NCI-H1436 (cell line): ENCODE measurements around the gene RANBP3.
A peak's percentile ranks its signal among the peaks of the same experiment; 100 is the strongest.
"Not testable (repeated sequence)": the region's sequence is repeated elsewhere in the genome, so short reads cannot be mapped to it uniquely, and the experiment has no call there.

Source experiments
- DNase-seq: peaks from one replicate; lab custom pipeline; 2025; lab: John Stamatoyannopoulos, UW

The RANBP3 gene

GRCh38 chr19:5987077-5987818 lies 9.3 kb upstream of the RANBP3 start:
- peak; percentile 76 for DNase-seq

- DNase-seq, result not testable (repeated sequence)
Measured at GRCh38 chr19:5985837-5986236, 7.9 kb upstream of the RANBP3 start.

DNA sequence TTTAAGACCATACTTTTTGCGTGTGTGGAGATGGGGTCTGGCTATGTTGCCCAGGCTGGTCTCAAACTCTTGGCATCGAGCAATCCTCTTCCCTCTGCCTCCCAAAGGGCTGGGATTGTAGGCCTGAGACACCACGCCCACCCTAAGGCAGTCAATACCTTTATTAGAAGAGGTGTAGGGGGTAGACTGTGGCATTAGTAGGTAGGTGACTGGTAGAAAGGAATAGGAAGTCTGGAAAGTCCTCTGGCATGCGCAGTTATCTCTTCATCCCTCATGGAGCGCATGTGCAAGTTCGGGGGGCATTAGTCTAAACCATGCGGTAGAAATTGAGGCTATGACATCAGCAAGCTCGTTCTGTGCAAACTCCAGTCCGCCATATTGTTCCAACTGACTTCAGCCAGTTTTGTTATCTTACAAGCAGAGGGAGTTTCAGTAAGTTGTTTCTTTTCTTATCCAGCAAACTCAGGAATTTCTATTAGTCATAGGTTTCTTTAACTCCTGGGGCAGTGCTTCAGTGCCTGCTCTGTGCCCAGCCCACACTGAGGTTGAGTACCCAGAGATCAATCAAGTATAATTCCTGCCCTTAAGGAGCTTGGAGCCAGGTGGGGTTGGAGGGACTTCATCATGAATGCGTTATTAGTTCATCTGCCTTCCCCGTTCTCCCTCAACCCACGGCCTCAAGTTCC lies 7.3 kb upstream of the RANBP3 start:
- no peak for DNase-seq

GRCh38 chr19:5984600-5984999 lies 6.7 kb upstream of the RANBP3 start:
- no peak for DNase-seq

DNA sequence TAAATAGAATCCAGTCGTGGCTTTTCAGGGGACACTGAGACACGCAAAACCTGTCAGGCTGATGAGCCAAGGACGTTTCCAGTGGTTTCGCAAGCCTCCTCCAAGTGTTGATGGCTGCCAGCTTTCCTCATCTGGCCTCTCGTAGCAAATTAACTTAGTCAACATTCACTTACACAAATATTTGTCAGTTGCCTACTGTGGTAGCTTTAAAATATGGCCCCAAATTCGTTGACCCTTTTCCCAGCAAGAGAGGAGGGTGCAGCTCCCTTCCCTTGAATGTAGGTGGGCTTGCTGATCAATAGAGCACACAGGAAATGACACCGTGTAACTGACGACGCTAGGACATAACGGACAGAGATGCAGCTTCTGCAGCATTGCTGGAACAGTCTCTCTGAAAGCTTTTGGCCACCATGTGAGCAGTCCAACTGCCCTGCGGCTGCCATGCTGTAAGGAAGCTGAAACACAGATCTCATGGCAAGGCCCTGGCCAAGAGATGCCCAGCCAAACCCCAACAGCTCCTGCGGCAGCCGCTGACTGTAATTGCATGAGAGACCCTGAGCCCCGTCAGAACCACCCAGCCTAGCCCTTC lies 5.5 kb upstream of the RANBP3 start:
- no peak for DNase-seq

DNA sequence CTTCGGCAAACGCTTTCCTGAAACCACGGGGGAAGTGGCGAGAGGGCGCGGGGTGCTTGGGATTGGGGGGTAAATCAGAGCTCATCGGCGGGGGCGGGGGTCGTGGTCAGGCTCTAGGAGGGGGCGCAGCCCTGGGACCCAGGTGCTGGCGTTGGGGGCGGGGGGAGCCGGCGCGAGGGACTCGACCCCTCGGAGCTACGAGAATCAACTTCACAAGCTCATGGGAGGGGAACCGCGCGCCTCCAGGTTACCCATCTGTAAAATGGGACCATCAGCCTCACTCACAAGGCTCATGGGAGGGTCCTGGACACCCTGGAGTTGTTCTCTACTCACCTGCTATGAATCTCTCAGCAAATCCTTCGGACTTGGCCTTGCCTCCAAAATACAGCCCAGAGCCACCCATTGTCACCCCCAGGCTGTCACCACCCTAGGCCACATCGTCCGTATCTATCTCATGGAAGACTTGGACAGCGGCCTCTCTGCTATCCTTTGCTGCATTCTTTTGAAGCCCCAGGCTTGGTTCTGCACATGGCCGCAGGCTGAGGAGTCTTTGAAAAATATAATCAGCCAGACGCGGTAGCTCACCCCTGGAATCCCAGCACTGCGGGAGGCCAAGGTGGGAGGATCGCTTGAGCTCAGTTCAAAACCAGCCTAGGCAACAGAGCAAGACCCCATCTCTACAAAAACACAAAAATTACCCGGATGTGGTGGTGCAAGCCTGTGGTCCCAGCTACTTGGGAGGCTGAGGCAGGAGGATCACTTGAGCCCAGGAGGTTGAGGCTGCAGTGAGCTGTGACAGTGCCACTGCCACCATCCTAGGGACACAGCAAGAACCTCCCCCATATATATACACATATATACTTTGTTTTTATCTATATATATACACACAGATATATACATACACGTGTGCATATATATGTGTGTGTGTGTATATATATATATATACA lies 939 bp upstream of the RANBP3 start:
- no peak for DNase-seq

GRCh38 chr19:5977222-5977784 lies 637 bp downstream of the RANBP3 start:
- no peak for DNase-seq

DNA sequence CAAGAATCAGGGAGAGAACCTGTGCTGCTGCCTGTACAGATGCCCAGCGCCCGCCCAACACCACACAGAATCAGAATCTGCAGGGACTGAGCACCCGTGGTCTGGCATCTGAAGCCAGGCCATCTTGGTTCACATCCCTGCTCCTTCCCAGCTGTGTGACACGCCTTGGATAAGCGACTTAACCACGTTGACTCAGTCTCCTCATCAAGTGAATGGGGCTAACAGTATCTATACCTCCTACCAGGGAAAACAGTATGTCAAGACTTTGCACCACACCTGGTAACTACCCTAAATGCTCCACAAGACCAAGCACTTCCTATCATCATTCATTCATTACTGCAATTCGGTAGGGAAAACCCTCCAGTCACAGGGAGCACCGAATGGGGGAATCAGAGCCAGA lies 1.2 kb downstream of the RANBP3 start:
- no peak for DNase-seq

DNA sequence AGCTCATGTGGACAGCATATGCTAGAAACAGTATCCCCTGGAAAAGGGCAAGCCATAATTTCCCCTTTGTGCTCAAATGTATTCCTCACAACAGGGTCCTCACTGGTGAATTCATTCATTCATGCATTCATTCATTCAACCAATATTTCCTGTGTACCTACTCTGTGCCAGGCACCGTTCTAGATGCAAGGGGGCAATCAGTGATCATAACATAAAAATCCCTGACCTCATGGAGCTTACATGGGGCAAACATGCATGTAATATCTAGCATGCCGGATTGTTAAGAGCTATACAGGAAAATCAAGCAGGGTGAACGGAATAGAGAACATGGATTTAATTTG lies 2.6 kb downstream of the RANBP3 start:
- no peak for DNase-seq

DNA sequence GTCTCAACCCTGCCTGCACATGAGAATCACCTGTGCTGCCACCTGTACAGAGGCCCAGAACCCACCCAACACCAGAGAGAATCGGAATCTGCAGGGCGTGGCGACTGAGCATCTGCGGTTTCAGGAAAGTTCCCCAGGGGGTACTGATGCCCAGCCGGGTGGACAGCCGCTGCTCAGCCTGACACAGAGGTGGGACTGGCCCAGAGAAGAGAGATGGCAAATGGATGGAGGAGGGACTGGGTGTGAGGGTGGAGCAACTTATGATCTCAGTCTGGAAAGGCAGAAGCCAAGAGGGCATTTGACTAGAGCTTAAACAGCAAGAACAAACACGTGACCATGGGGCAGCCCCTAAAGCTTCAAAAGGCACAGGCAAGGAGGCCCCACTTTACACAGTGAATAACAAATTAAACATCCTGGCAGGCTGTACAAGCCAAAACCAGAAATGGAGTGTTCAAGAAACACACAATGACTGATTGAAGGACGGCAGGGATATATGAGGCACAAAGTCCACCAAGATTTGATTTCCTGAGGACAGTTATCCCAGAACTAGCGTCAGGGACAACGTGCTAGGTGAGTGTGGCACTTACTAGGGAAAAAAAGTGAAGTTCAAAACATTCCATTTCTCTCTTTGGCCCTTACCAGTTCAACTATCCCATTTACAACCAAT lies 3.1 kb downstream of the RANBP3 start:
- no peak for DNase-seq

DNA sequence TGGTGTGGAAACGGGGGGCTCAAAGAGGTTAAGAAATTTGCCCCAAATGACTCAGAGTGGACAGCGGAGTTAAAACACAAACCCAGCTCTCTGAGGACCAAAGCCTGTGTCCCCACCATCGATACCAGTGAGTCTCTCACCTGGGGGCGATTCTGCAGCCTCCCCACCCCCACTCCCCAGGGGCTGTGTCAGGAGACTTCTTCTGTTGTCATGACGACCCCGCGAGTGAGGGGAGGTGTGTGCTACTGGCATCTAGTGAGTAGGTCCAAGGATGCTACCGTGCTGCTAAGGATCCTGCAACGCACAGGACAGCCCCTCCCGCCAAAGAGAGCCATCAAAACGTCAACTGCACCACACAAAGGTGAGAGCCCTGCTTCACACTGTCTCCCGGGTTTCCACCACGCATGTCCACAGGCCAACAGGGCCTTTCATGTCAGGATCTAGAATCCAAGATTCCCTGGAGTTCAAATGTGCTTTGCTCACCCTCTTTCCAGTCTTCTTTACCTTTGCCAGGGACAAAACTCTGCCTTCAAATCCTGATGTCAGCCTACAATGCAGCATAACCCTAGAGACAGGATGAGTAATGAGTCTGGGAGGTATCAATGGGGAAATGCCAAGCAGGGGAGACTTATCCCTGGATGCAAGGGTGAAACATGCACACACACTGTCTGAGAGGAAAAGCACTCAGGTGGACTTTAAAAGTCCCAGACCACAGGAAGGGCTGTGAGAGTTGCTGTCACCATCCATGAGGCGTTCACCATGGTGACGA lies 3.9 kb downstream of the RANBP3 start:
- DNase-seq, result no peak

GRCh38 chr19:5973376-5973775 lies 4.6 kb downstream of the RANBP3 start:
- no peak for DNase-seq

- DNase-seq, result no peak
Measured at GRCh38 chr19:5972355-5972731, 5.6 kb downstream of the RANBP3 start.

DNA sequence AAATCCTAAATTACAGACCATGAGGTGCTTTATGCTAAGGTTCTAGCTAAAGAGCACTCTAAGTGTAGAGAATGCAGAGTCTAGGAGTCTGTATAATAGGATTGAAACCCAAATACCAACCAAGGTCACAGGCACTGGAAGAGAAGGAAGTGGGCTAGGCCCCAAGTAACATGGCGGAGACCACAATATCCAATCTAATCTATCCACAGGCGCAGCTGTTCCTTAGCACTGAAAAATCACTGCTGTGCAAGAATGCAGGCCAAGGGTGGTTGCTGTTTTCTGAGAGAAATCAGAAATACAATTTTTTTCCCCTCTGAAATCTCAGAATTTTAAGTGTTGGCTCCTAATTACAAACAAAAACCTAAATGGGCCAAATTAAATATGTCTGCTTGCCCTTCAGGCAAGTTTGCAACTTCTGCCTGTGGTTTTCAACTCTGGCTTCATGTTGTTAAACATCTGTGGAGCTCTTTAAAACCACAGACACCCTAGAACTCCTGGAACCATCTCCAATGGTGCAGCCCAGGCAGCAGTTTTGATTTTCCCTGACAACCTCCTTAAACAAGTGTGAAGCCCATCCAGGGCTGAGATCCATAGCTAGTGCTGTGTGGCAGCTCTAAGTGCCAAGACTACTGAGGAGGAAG lies 6.1 kb downstream of the RANBP3 start:
- no peak for DNase-seq

DNA sequence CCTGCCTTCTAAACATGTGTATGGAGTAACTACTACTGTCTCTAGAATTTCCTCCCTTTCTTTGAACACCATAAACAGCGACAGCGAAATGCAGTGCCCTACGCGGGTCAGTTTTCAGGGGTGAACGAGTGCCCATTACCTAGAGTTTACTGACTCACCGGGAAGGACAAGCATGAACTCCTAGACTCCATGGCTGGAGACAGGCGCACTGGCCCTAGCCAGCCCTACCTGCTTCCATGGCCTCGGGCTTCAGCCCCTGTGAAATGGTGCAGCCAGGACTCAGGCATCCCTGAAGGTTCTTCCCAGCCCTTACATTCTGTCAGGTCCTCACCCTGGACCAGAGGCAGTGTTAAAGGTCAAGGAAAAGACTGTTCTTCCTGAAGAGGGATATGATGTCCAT lies 8.5 kb downstream of the RANBP3 start:
- no peak for DNase-seq

- no peak for DNase-seq
Measured at GRCh38 chr19:5968431-5969373, 9.2 kb downstream of the RANBP3 start.

- DNase-seq, result no peak
Measured at GRCh38 chr19:5967994-5968430, 9.9 kb downstream of the RANBP3 start.

DNA sequence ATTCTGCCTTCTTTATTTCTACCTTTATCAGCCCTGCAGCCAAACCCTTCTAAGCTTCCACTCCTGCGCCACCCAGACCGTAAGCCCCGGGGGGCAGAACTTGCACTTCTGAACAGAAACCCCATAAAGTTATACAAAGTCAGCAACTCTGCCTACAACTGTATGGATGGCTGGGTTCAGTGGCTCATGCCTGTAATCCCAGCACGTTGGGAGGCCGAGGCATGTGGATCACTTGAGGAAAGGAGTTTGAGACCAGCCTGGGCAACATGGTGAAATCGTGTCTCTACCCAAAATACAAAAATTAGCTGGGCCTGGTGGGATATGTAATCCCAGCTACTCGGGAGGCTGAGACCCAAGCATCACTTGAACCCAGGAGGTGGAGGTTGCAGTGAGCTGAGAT lies 10.4 kb downstream of the RANBP3 start:
- no peak for DNase-seq

DNA sequence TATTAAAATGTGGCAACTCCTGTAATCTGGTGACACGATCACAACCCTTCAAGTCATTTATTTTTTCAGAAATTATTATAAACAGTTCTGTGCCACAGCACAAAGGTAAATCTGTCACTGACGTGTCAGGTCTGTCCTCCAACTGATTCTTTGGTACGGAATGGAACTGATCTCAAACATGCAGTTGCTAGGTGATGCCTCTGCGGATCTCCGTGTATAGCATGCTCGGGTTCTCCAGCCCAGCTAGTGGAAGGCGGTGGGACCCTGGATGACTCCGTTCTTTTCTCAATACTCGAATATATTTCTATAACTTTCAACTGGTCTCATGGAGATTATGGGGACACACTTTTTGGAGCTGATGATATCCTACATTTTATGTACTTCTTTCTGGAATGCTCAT lies 11.0 kb downstream of the RANBP3 start:
- no peak for DNase-seq
